Measurements from ENCODE around the gene CCRL2.

The CCRL2 gene, protein sequence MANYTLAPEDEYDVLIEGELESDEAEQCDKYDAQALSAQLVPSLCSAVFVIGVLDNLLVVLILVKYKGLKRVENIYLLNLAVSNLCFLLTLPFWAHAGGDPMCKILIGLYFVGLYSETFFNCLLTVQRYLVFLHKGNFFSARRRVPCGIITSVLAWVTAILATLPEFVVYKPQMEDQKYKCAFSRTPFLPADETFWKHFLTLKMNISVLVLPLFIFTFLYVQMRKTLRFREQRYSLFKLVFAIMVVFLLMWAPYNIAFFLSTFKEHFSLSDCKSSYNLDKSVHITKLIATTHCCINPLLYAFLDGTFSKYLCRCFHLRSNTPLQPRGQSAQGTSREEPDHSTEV

DNA sequence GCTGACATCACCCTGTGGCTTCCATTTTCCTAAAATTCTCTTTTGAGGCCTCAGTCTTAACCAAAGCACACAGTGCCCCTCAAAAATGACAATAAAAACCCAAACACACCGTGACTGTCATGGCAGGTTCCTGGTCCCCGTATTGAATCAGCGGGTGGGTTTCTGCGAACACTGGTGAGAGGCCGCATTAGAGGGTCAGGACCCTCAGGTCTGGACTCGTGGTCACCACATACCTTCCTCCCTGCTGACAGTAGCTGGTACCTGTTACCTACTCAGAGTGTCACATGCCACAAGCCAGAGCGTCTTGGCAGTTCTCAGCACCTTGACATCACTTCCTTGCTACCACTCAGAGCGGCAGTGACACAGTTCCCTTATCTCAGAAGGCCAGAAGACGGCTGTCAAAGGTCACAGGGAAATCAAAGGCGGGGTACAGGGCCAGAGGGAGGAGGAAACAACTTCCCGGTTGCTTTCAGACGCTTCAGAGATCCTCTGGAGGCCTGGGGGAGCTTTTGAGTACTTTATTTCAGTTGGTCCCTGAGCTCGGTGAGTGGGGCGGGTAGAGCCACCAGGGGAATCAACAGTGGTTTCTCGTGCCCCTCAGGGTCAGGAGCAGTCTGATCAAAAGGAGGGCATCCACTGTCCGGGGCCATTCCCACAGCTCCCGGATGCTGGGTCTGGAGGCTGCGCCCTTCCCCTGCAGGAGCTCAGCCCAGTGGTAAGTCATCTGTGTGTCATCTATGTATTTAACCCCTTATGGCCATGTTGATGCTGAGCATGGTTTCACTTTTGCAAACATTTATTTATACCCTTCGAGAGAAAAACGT is at the start of gene CCRL2, which contains the start of gene CCR5AS:
CCRL2 (plus strand) TSS at position 472 of the 824 bp plus-strand sequence. CDS start 821 bp downstream, outside the sequence.
CCR5AS (minus strand) TSS at position 279 of the 824 bp plus-strand sequence.
- DNase-seq (ENCODE audit: low read depth, low spot score), result no peak

DNA sequence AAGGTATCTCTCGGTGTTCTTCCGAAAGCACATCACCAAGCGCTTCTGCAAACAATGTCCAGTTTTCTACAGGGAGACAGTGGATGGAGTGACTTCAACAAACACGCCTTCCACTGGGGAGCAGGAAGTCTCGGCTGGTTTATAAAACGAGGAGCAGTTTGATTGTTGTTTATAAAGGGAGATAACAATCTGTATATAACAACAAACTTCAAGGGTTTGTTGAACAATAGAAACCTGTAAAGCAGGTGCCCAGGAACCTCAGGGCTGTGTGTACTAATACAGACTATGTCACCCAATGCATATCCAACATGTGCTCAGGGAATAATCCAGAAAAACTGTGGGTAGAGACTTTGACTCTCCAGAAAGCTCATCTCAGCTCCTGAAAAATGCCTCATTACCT is 48.6 kb upstream of the CCRL2 start:
- no peak for DNase-seq (ENCODE audit: low read depth, low spot score)

DNA sequence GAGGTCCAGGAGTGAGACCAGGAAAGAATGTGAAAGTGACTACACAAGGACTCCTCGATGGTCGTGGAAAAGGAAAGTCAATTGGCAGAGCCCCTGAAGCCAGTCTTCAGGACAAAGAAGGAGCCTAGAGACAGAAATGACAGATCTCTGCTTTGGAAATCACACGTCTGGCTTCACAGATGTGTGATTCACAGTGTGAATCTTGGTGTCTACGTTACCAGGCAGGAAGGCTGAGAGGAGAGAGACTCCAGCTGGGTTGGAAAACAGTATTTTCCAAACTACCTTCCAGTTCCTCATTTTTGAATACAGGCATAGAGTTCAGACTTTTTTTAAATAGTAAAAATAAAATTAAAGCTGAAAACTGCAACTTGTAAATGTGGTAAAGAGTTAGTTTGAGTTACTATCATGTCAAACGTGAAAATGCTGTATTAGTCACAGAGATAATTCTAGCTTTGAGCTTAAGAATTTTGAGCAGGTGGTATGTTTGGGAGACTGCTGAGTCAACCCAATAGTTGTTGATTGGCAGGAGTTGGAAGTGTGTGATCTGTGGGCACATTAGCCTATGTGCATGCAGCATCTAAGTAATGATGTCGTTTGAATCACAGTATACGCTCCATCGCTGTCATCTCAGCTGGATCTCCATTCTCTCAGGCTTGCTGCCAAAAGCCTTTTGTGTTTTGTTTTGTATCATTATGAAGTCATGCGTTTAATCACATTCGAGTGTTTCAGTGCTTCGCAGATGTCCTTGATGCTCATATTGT is 47.1 kb upstream of the CCRL2 start:
- no peak for DNase-seq (ENCODE audit: low read depth, low spot score)

DNA sequence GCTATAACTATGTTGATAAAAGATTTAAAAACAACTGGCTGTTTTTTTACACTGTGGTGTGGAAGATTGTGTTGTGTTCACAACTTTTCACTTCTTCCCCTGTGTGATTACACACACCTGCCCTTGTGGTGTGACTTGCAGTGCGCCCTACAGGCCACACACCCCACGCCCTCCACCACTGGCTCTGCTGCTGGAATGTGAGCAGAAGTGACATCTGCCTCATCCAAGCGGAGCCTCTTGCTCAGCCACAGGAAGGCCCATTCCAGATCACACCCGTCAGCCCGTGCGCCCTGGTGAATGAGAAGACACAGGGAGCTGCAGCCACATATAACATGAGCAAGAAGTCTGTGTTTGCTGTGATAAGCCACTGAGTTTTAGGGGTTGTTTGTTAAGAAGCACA is 46.2 kb upstream of the CCRL2 start:
- DNase-seq (ENCODE audit: low read depth, low spot score), result no peak

DNA sequence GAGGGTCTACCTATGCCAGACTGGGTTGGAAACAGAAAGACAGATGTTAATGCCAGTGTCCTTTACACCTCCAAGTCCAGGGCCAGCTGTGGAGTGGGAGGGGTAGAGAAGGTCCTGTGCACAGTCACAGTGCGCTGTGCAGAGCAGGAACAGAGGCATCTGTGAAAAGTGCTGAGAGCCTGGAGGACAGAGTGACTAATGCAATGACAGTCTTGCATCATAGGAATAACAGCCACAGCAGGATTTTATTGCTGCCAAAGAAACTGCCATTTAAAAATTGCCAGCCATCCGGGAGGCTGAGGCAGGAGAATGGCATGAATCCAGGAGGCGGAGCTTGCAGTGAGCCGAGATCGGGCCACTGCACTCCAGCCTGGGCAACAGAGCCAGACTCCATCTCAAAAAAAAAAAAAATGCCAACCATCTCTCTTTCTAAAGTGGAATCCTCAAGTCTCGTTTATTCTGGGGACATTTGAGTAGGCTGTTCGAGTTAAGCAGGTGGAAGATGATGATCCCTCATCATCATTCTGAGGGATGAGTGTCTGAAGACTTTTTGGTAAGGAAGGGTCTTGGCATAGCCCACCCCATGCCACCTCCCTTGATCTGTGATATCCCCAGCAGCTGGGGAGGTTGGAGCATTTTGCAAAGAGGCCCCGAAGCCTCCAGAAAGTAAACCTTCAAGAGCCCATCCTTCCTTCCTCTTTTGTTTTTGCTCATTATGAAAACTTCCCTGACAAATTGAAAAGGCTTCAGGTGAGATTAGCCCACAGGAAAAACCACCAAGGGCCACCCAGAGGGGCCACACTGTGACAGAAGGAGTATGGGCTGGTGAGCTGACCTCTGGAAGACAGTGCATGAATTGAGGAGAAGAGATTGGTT is 45.4 kb upstream of the CCRL2 start:
- DNase-seq (ENCODE audit: low read depth, low spot score), result no peak

DNA sequence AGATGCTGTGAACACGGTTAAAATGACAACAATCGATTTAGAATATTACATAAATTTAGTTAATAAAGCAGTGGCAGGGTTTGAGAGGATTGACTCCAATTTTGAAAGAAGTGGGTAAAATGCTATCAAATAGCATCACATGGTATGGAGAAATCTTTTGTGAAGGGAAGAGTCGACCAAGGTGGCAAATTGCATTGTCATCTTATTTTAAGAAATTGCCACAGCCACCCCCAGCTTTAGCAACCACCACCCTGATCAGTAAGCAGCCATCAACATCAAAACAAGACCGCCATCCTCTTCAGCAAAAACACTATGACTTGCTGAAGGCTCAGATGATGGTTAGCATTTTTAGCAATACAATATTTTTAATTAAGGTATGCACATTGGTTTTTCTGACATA is 42.0 kb upstream of the CCRL2 start:
- no peak for DNase-seq (ENCODE audit: low read depth, low spot score)

DNA sequence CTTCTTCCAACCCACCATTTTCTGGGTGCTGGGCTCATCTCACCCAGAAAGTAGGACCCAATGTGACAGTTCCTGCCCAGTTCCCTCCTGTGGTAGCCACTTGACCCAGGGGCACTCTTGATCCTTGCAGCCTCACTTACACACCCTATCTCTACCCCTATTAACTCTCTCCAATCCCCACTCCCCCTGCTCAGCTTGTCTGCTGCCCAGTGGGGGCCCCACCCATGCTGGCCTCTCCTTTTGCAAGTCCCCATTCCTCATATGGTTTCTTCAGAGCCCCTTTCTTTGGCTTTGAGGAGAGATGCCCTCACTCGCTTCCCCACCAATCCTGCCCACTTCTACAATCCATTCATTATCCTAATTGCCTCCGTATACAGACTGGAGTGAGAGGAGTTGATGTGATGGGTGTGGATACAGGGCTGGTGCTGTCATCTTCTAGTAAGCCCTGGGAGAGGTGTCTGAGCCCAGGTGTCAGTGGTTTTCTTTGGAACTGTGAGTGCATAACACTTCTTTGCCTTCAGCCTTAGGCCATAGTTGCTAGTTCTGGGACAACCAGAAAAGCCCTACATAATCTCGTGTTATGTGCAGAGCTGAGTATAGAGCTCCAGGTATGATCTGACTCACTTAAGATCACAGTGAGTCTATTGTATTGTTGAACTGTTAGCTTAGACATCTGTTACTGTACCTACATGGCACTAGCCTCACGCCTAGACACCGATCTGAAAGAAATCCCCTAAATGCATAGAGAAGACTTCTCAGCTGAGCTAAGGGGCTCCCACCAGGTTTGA is 41.1 kb upstream of the CCRL2 start:
- no peak for DNase-seq (ENCODE audit: low read depth, low spot score)

DNA sequence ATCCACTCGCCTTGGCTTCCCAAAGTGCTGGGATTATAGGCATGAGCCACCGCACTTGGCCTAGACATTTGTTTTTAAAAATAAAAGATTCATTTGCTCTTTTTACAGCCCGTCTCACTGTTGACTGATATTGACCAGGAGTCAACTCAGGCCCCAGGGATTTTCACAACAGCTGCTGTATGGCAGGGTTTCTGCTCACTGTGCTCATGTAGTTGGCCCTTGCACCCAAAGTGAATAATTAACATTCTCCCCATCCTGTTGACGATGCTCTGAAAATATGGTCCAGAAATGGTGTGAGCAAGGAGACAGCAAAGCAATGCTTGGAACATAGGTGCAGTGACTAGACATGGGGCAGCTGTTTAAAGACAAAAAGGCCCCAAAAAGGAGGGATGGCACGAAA is 39.2 kb upstream of the CCRL2 start:
- no peak for DNase-seq (ENCODE audit: low read depth, low spot score)

DNA sequence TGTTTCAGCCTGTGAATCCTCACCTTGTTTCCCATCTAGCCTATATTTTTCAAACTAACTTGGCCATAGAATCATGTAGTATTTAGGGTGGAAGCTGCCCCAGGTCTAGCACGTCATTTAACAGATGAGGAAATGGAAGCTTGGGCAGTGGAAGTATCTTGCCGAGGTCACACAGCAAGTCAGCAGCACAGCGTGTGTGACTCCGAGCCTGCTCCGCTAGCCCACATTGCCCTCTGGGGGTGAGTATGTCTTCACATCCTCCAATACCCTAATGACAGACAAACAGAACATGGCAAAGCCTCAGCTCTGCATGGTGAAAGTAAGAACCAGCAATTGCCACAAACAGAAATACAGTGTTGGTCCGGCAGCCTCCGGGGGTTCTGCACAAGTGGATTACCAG is 38.5 kb upstream of the CCRL2 start:
- DNase-seq (ENCODE audit: low read depth, low spot score), result peak; percentile 70

DNA sequence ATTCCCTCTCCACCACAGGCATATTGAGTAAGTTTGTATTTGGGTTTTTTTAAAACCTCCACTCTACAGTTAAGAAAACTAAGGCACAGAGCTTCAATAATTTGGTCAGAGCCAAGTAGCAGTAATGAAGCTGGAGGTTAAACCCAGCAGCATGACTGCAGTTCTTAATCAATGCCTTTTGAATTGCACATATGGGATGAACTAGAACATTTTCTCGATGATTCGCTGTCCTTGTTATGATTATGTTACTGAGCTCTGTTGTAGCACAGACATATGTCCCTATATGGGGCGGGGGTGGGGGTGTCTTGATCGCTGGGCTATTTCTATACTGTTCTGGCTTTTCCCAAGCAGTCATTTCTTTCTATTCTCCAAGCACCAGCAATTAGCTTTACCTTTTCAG is 37.9 kb upstream of the CCRL2 start:
- no peak for DNase-seq (ENCODE audit: low read depth, low spot score)

DNA sequence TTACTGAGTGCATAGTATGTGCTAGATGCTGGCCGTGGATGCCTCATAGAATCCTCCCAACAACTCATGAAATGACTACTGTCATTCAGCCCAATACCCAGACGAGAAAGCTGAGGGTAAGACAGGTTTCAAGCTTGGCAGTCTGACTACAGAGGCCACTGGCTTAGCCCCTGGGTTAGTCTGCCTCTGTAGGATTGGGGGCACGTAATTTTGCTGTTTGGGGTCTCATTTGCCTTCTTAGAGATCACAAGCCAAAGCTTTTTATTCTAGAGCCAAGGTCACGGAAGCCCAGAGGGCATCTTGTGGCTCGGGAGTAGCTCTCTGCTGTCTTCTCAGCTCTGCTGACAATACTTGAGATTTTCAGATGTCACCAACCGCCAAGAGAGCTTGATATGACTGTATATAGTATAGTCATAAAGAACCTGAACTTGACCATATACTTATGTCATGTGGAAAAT is 37.4 kb upstream of the CCRL2 start:
- DNase-seq (ENCODE audit: low read depth, low spot score), result no peak

DNA sequence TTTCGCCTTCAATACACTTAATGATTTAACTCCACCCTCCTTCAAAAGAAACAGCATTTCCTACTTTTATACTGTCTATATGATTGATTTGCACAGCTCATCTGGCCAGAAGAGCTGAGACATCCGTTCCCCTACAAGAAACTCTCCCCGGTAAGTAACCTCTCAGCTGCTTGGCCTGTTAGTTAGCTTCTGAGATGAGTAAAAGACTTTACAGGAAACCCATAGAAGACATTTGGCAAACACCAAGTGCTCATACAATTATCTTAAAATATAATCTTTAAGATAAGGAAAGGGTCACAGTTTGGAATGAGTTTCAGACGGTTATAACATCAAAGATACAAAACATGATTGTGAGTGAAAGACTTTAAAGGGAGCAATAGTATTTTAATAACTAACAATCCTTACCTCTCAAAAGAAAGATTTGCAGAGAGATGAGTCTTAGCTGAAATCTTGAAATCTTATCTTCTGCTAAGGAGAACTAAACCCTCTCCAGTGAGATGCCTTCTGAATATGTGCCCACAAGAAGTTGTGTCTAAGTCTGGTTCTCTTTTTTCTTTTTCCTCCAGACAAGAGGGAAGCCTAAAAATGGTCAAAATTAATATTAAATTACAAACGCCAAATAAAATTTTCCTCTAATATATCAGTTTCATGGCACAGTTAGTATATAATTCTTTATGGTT is 36.1 kb upstream of the CCRL2 start, which contains the start of gene CCR5:
CCR5 (plus strand) TSS at position 108 of the 680 bp plus-strand sequence. CDS start 1,957 bp downstream, outside the sequence.
- no peak for DNase-seq (ENCODE audit: low read depth, low spot score)

DNA sequence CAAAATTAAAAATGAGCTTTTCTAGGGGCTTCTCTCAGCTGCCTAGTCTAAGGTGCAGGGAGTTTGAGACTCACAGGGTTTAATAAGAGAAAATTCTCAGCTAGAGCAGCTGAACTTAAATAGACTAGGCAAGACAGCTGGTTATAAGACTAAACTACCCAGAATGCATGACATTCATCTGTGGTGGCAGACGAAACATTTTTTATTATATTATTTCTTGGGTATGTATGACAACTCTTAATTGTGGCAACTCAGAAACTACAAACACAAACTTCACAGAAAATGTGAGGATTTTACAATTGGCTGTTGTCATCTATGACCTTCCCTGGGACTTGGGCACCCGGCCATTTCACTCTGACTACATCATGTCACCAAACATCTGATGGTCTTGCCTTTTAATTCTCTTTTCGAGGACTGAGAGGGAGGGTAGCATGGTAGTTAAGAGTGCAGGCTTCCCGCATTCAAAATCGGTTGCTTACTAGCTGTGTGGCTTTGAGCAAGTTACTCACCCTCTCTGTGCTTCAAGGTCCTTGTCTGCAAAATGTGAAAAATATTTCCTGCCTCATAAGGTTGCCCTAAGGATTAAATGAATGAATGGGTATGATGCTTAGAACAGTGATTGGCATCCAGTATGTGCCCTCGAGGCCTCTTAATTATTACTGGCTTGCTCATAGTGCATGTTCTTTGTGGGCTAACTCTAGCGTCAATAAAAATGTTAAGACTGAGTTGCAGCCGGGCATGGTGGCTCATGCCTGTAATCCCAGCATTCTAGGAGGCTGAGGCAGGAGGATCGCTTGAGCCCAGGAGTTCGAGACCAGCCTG is 35.3 kb upstream of the CCRL2 start:
- DNase-seq (ENCODE audit: low read depth, low spot score), result no peak

DNA sequence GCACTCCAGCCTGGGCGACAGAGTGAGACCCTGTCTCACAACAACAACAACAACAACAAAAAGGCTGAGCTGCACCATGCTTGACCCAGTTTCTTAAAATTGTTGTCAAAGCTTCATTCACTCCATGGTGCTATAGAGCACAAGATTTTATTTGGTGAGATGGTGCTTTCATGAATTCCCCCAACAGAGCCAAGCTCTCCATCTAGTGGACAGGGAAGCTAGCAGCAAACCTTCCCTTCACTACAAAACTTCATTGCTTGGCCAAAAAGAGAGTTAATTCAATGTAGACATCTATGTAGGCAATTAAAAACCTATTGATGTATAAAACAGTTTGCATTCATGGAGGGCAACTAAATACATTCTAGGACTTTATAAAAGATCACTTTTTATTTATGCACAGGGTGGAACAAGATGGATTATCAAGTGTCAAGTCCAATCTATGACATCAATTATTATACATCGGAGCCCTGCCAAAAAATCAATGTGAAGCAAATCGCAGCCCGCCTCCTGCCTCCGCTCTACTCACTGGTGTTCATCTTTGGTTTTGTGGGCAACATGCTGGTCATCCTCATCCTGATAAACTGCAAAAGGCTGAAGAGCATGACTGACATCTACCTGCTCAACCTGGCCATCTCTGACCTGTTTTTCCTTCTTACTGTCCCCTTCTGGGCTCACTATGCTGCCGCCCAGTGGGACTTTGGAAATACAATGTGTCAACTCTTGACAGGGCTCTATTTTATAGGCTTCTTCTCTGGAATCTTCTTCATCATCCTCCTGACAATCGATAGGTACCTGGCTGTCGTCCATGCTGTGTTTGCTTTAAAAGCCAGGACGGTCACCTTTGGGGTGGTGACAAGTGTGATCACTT is 34.3 kb upstream of the CCRL2 start:
- no peak for DNase-seq (ENCODE audit: low read depth, low spot score)

DNA sequence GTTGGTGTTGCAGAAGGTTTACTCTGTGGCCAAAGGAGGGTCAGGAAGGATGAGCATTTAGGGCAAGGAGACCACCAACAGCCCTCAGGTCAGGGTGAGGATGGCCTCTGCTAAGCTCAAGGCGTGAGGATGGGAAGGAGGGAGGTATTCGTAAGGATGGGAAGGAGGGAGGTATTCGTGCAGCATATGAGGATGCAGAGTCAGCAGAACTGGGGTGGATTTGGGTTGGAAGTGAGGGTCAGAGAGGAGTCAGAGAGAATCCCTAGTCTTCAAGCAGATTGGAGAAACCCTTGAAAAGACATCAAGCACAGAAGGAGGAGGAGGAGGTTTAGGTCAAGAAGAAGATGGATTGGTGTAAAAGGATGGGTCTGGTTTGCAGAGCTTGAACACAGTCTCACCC is 32.3 kb upstream of the CCRL2 start:
- no peak for DNase-seq (ENCODE audit: low read depth, low spot score)

DNA sequence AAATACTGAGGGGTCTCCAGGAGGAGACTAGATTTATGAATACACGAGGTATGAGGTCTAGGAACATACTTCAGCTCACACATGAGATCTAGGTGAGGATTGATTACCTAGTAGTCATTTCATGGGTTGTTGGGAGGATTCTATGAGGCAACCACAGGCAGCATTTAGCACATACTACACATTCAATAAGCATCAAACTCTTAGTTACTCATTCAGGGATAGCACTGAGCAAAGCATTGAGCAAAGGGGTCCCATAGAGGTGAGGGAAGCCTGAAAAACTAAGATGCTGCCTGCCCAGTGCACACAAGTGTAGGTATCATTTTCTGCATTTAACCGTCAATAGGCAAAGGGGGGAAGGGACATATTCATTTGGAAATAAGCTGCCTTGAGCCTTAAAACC is 31.8 kb upstream of the CCRL2 start:
- DNase-seq (ENCODE audit: low read depth, low spot score), result no peak

DNA sequence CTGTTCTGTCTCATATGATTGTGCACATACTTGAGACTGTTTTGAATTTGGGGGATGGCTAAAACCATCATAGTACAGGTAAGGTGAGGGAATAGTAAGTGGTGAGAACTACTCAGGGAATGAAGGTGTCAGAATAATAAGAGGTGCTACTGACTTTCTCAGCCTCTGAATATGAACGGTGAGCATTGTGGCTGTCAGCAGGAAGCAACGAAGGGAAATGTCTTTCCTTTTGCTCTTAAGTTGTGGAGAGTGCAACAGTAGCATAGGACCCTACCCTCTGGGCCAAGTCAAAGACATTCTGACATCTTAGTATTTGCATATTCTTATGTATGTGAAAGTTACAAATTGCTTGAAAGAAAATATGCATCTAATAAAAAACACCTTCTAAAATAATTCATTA is 31.2 kb upstream of the CCRL2 start:
- DNase-seq (ENCODE audit: low read depth, low spot score), result no peak

Data from ELF-1 (cell line).